ENCODE measurements around the gene KISS1R.
A peak's percentile ranks its signal among the peaks of the same experiment; 100 is the strongest.

DNA sequence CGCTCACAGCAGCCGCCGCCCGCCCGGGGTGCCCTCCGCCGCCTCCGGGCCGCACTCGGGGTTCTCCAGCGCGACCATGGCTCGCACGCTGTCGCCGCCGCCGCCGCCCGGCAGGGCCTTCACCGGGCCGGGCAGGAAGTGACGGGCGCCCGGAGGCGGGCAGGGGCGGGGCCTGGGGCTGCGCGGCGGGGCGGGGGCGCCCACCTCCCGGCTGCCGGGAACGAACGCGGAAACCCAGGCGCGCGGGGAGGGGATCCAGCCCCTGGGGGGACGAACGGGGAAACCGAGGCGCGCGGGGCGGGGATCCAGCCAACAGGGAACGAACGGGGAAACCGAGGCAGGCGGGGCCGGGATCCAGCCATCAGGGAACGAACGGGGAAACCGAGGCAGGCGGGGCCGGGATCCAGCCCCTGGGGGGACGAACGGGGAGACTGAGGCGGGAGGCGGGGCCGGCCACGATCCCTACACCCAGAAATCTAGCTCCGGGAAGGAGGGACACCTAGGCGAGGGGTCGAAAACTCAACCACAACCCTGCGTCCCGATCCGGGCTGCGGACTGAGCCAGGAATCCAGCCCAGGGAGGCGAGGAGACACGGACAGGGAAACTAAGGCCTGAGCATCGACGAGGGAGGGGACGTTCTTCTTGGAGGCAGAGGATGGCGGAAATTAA, 3.9 kb upstream of the KISS1R start, which contains the start of gene R3HDM4:
- no peak for TF ChIP-seq EZH2 (IDR thresholded peaks at IDR 0.05)
- TF ChIP-seq POLR2AphosphoS5 (IDR thresholded peaks at IDR 0.05; ENCODE audit: borderline replicate concordance, low read depth, low read length), result peak; percentile 39; the same call in 1 of the 2 replicates

All from SK-N-MC (cell line).